Cardiac muscle cell (in vitro differentiated cells and primary cell): ENCODE results near the gene PBX4. TPM values are rescaled to one million over a fixed set of nuclear protein-coding genes. Genes with fewer than 3 reads are reported as not detected.

ENCODE experiments used
- DNase-seq, 2 donors: peaks; one replicate each; pipeline versions ENCODE4 v3.0.0 to v3.0.0-alpha.2; 2010 to 2017; ENCODE audit warnings: low read depth in 1 of 2, low spot score in 1 of 2
- H3K27ac ChIP-seq: fragments of 200-600 bp; sonication (generic); 2 replicates; pipeline ENCODE4 v1.5.1; 2016
- H3K27me3 ChIP-seq: fragments of 200-600 bp; sonication (generic); 2 replicates; pipeline ENCODE4 v1.6.0; 2016; ENCODE audit warnings: control low read depth
- H3K36me3 ChIP-seq: fragments of 200-600 bp; sonication (generic); 2 replicates; pipeline ENCODE4 v1.5.1; 2016; ENCODE audit warnings: control low read depth
- H3K4me1 ChIP-seq: fragments of 200-600 bp; sonication (generic); 2 replicates; pipeline ENCODE4 v1.8.1; 2017; ENCODE audit warnings: low read depth, mild to moderate bottlenecking, mixed run types
- H3K4me3 ChIP-seq: fragments of 200-600 bp; sonication (generic); 2 replicates; pipeline ENCODE4 v1.5.1; 2016; ENCODE audit warnings: mild to moderate bottlenecking
- H3K9me3 ChIP-seq: fragments of 200-600 bp; sonication (generic); 2 replicates; pipeline ENCODE4 v1.5.1; 2017; ENCODE audit warnings: low read depth, mild to moderate bottlenecking, control low read depth
- CTCF ChIP-seq: IDR thresholded peaks from 2 replicates; pipeline ENCODE4 v1.5.1; 2012; ENCODE audit warnings: low read depth, mild to moderate bottlenecking, low read length
- polyA plus RNA-seq: library from polyadenylated mRNA; unstranded; fragments of >200 nt; fragmentation: Nextera tagmentation; extraction: Ambion mirVana; gene quantifications from 2 replicates; pipeline ENCODE4 v1.2.1, GENCODE V29; 2016
- total RNA-seq: library from RNA; depleted of rRNA; stranded (reverse); fragments of >200 nt; gene quantifications from 2 replicates; pipeline ENCODE4 v1.2.3, GENCODE V29; 2016

The PBX4 gene
- total and polyA plus RNA-seq, 2 experiments from 2014 or later: 10.9 to 11.8 TPM

- no peak for TF ChIP-seq CTCF
- no peak overlapping the region for H3K4me3 ChIP-seq
- H3K27me3 ChIP-seq: no peaks in the 10 kb centered on the region
- no peaks in the 10 kb centered on the region for H3K4me1 ChIP-seq
- H3K27ac ChIP-seq: no peak overlapping the region
- DNase-seq: no peak
- H3K9me3 ChIP-seq: no peaks in the 10 kb centered on the region
- peaks cover 5% of the 10 kb centered on the region for H3K36me3 ChIP-seq
Observed at GRCh38 chr19:19637186-19637522, 18.7 kb upstream of the PBX4 start.

- Histone ChIP-seq H3K27ac (no peak overlapping the region), H3K4me1 (no peaks in the 10 kb centered on the region), H3K4me3 (no peak overlapping the region), H3K36me3 (peaks cover 5% of the 10 kb centered on the region), H3K9me3 (no peaks in the 10 kb centered on the region), H3K27me3 (no peaks in the 10 kb centered on the region)
- TF ChIP-seq CTCF: no peak
- no peak for DNase-seq
Observed at GRCh38 chr19:19636573-19637185, 18.2 kb upstream of the PBX4 start.

GRCh38 chr19:19635313-19635702 lies 16.8 kb upstream of the PBX4 start:
- Histone ChIP-seq H3K36me3 (peaks cover 5% of the 10 kb centered on the region), H3K4me1 (no peaks in the 10 kb centered on the region), H3K27me3 (no peaks in the 10 kb centered on the region), H3K27ac (no peak overlapping the region), H3K9me3 (no peaks in the 10 kb centered on the region), H3K4me3 (no peak overlapping the region)
- DNase-seq: no peak
- no peak for TF ChIP-seq CTCF

- H3K9me3 ChIP-seq: no peaks in the 10 kb centered on the region
- no peaks in the 10 kb centered on the region for H3K27me3 ChIP-seq
- no peak for DNase-seq
- peaks cover 5% of the 10 kb centered on the region for H3K36me3 ChIP-seq
- H3K4me1 ChIP-seq: no peaks in the 10 kb centered on the region
- no peak overlapping the region for H3K27ac ChIP-seq
- no peak overlapping the region for H3K4me3 ChIP-seq
- no peak for TF ChIP-seq CTCF
Observed at GRCh38 chr19:19634516-19635312, 16.2 kb upstream of the PBX4 start.

GRCh38 chr19:19633711-19634515 lies 15.4 kb upstream of the PBX4 start:
- DNase-seq: no peak
- no peak for TF ChIP-seq CTCF
- H3K36me3 ChIP-seq: peaks cover 5% of the 10 kb centered on the region
- no peaks in the 10 kb centered on the region for H3K4me1 ChIP-seq
- H3K27me3 ChIP-seq: no peaks in the 10 kb centered on the region
- no peak overlapping the region for H3K27ac ChIP-seq
- no peak overlapping the region for H3K4me3 ChIP-seq
- H3K9me3 ChIP-seq: no peaks in the 10 kb centered on the region
